ENCODE results near the gene BRD9. TPM values are rescaled to one million over a fixed set of nuclear protein-coding genes. Genes with fewer than 3 reads are reported as not detected.

The BRD9 gene
- total and polyA plus RNA-seq, 9 donors = 18.6 to 42.1 (median 32.0) TPM

GRCh38 chr5:852431-853401, 39.9 kb downstream of the BRD9 start:
- H3K36me3 ChIP-seq = no peaks in the 10 kb centered on the region
- TF ChIP-seq CTCF (IDR thresholded peaks at IDR 0.05) (no peak), POLR2A (IDR thresholded peaks at IDR 0.05) (no peak), EP300 (IDR thresholded peaks at IDR 0.05) (no peak)
- no peaks in the 10 kb centered on the region for H3K27me3 ChIP-seq
- no peaks in the 10 kb centered on the region for H3K9me3 ChIP-seq
- intact Hi-C loops (cut with DNase I) = no loop called here
- H3K4me1 ChIP-seq (ENCODE audit: insufficient read depth) = no peaks in the 10 kb centered on the region
- no peak overlapping the region for H3K4me3 ChIP-seq
- H3K27ac ChIP-seq = no peak overlapping the region
- 87 to 91% (median 89%) methylated on average over 55 of the region's 55 CpGs for WGBS, 3 donors
- peak in 3 of 5 donors; percentile 10 to 25 (median 14) for DNase-seq

GRCh38 chr5:852018-852417, 40.6 kb downstream of the BRD9 start:
- no peaks in the 10 kb centered on the region for H3K36me3 ChIP-seq
- TF ChIP-seq EP300 (IDR thresholded peaks at IDR 0.05) (no peak), CTCF (IDR thresholded peaks at IDR 0.05) (no peak), POLR2A (IDR thresholded peaks at IDR 0.05) (no peak)
- H3K4me1 ChIP-seq (ENCODE audit: insufficient read depth) = no peaks in the 10 kb centered on the region
- DNase-seq = peak in 1 of 5 donors; percentile 0
- no peak overlapping the region for H3K27ac ChIP-seq
- 10 to 25% (median 14%) methylated on average over 5 of the region's 5 CpGs for WGBS, 3 donors
- no peak overlapping the region for H3K4me3 ChIP-seq
- intact Hi-C loops (cut with DNase I) = no loop called here
- H3K27me3 ChIP-seq = no peaks in the 10 kb centered on the region
- no peaks in the 10 kb centered on the region for H3K9me3 ChIP-seq

GRCh38 chr5:851553-851952, 41.0 kb downstream of the BRD9 start:
- WGBS, 3 donors = 71 to 76% (median 71%) methylated on average over 16 of the region's 16 CpGs

GRCh38 chr5:851076-851475, 41.5 kb downstream of the BRD9 start:
- Histone ChIP-seq H3K27me3 (no peaks in the 10 kb centered on the region), H3K4me3 (no peak overlapping the region), H3K9me3 (no peaks in the 10 kb centered on the region), H3K27ac (no peak overlapping the region), H3K36me3 (no peaks in the 10 kb centered on the region), H3K4me1 (ENCODE audit: insufficient read depth) (no peaks in the 10 kb centered on the region)
- 40 to 62% (median 60%) methylated on average over 19 of the region's 19 CpGs for WGBS, 3 donors
- intact Hi-C loops (cut with DNase I) = no loop called here
- no peak for TF ChIP-seq POLR2A (IDR thresholded peaks at IDR 0.05)
- no peak for TF ChIP-seq EP300 (IDR thresholded peaks at IDR 0.05)
- TF ChIP-seq CTCF (IDR thresholded peaks at IDR 0.05) = no peak
- peak in 1 of 5 donors; percentile 13 for DNase-seq

More at GRCh38 chr5:851553-851952, 41.0 kb downstream of the BRD9 start:
- H3K27ac ChIP-seq = no peak overlapping the region
- H3K9me3 ChIP-seq = no peaks in the 10 kb centered on the region
- no peak for TF ChIP-seq CTCF (IDR thresholded peaks at IDR 0.05)
- no peak for TF ChIP-seq EP300 (IDR thresholded peaks at IDR 0.05)
- TF ChIP-seq POLR2A (IDR thresholded peaks at IDR 0.05) = no peak
- H3K4me3 ChIP-seq = no peak overlapping the region
- intact Hi-C loops (cut with DNase I) = no loop called here
- no peaks in the 10 kb centered on the region for H3K4me1 ChIP-seq (ENCODE audit: insufficient read depth)
- DNase-seq = peak in 2 of 5 donors; percentile 9 to 25
- no peaks in the 10 kb centered on the region for H3K27me3 ChIP-seq
- H3K36me3 ChIP-seq = no peaks in the 10 kb centered on the region

All from ovary (tissue), 9 donors.